ENCODE results near the gene TP53INP2.

TP53INP2 gene

GRCh38 chr20:34732523-34732922, 28.4 kb downstream of the TP53INP2 start:
- DNase-seq, result no peak

- DNase-seq, result no peak
These were observed 32.1 kb downstream of the TP53INP2 start for GRCh38 chr20:34736106-34736735.

GRCh38 chr20:34743039-34743438, 38.9 kb downstream of the TP53INP2 start:
- no peak for DNase-seq

- DNase-seq, result no peak
These were observed 40.2 kb downstream of the TP53INP2 start for GRCh38 chr20:34744340-34744739.

- DNase-seq, result no peak
These were observed 40.7 kb downstream of the TP53INP2 start for GRCh38 chr20:34744847-34745246.

- DNase-seq, result no peak
These were observed 42.5 kb downstream of the TP53INP2 start for GRCh38 chr20:34746674-34747073.

- DNase-seq, result no peak
These were observed 43.3 kb downstream of the TP53INP2 start for GRCh38 chr20:34747479-34747878.

- no peak for DNase-seq
These were observed 44.6 kb downstream of the TP53INP2 start for GRCh38 chr20:34748709-34749108.

- DNase-seq, result no peak
These were observed 46.3 kb downstream of the TP53INP2 start for GRCh38 chr20:34750484-34750883.

- no peak for DNase-seq
These were observed 47.3 kb downstream of the TP53INP2 start for GRCh38 chr20:34751453-34751852.

- no peak for DNase-seq
These were observed 49.7 kb downstream of the TP53INP2 start for GRCh38 chr20:34753706-34754461.

GRCh38 chr20:34754611-34755010, 50.5 kb downstream of the TP53INP2 start:
- DNase-seq, result no peak

- no peak for DNase-seq
These were observed 51.2 kb downstream of the TP53INP2 start for GRCh38 chr20:34755367-34755766.

- no peak for DNase-seq
These were observed 57.9 kb downstream of the TP53INP2 start for GRCh38 chr20:34762031-34762555.

Measured in NCI-H69 (cell line).